Ectodermal cell (in vitro differentiated cells): ENCODE measurements around the gene ZNF30.
"Not testable (repeated sequence)": the region's sequence is repeated elsewhere in the genome, so short reads cannot be mapped to it uniquely, and the experiment has no call there.

ENCODE experiments used
- H3K27ac ChIP-seq: 2 replicates; pipeline ENCODE4 v1.7.0; 2013; ENCODE audit warnings: mild to moderate bottlenecking, low read depth, low read length; ENCODE audit not compliant: insufficient read depth, poor library complexity, severe bottlenecking
- H3K27me3 ChIP-seq: 2 replicates; pipeline ENCODE4 v1.7.0; 2013; ENCODE audit warnings: mild to moderate bottlenecking, low read length; ENCODE audit not compliant: insufficient read depth, control insufficient read depth, poor library complexity, severe bottlenecking
- H3K36me3 ChIP-seq: one replicate; pipeline ENCODE4 v1.7.0; 2013; ENCODE audit warnings: low read length; ENCODE audit not compliant: control insufficient read depth, insufficient read depth
- H3K4me1 ChIP-seq: one replicate; pipeline ENCODE4 v1.7.0; 2013; ENCODE audit warnings: low read length; ENCODE audit not compliant: control insufficient read depth, insufficient read depth
- H3K4me3 ChIP-seq: 2 replicates; pipeline ENCODE4 v1.7.0; 2013; ENCODE audit warnings: low read depth, low read length, control low read depth; ENCODE audit not compliant: insufficient read depth
- H3K9me3 ChIP-seq: 2 replicates; pipeline ENCODE4 v1.7.0; 2013; ENCODE audit warnings: mild to moderate bottlenecking, low read length, moderate library complexity; ENCODE audit not compliant: control insufficient read depth
- WGBS, 2 experiments: methylation state at CpG; one replicate each; pipeline ENCODE4 v1.1.7; 2013; ENCODE audit warnings: missing lambda C conversion rate in 2 of 2; 5-methylcytosine and 5-hydroxymethylcytosine counted together

Gene ZNF30

GRCh38 chr19:34970185-34970780 lies 43.6 kb downstream of the ZNF30 start:
- H3K27me3 ChIP-seq, H3K27ac ChIP-seq, H3K4me3 ChIP-seq, H3K9me3 ChIP-seq, H3K4me1 ChIP-seq, H3K36me3 ChIP-seq: not testable (repeated sequence)
- 89 to 90% methylated on average over 10 to 12 of the region's 12 CpGs for WGBS, 2 experiments

DNA sequence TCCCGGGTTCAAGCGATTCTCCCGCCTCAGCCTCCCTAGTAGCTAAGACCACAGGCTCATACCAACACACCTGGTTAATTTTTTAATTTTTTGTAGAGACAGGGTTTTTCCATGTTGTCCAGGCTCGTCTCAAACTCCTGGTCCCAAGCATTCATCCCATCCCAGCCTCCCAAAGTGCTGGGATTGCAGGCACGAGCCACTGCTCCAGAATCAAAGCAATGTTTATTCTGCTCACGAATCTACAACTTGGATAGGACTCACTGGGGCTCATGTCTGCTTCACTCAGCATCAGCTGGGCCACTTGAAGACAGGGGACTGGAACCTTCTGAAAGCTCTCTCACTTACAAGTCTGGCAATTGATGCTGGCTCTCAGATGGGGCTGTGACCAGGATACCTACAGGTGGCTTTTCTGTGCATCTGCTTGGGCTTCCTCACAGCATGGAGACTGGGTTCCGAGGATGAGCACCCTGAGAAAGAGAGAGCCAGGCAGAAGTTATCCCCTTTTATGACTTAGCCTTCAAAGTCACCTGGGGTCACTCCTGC lies 45.5 kb downstream of the ZNF30 start:
- H3K4me3 ChIP-seq, result no peak overlapping the region
- no peak overlapping the region for H3K27ac ChIP-seq
- H3K9me3 ChIP-seq, result no peaks in the 10 kb centered on the region
- no peaks in the 10 kb centered on the region for H3K36me3 ChIP-seq
- WGBS, 2 experiments, result 87 to 88% methylated on average over 7 of the region's 7 CpGs
- no peaks in the 10 kb centered on the region for H3K27me3 ChIP-seq
- H3K4me1 ChIP-seq, result no peaks in the 10 kb centered on the region

GRCh38 chr19:34974646-34975045 lies 47.9 kb downstream of the ZNF30 start:
- 75 to 97% methylated on average over 4 to 5 of the region's 5 CpGs for WGBS, 2 experiments
- no peaks in the 10 kb centered on the region for H3K27me3 ChIP-seq
- no peak overlapping the region for H3K27ac ChIP-seq
- no peak overlapping the region for H3K4me3 ChIP-seq
- no peaks in the 10 kb centered on the region for H3K9me3 ChIP-seq
- H3K4me1 ChIP-seq, result no peaks in the 10 kb centered on the region
- no peaks in the 10 kb centered on the region for H3K36me3 ChIP-seq

DNA sequence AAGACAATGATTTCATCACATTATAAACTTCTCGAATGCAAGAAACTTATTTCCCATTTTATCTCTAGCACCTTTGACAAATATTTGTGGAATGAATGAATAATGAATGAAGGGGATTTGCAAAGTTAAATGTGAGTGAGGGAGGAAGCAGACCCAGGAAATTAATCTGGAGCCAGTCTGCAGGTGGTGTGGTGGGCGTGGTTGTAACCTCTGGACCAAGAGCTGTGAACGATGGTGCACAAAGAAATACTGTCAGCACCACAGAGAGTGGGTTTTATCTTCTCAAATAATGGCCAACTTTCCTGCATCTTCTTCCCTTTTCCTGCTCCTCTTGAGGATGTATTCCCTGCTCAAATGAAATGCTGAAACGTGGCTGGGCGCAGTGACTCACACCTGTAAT lies 48.4 kb downstream of the ZNF30 start:
- 69 to 81% methylated on average over 4 of the region's 5 CpGs for WGBS, 2 experiments
- no peak overlapping the region for H3K27ac ChIP-seq

GRCh38 chr19:34976611-34977010 lies 49.9 kb downstream of the ZNF30 start:
- no peak overlapping the region for H3K27ac ChIP-seq
- H3K9me3 ChIP-seq, result no peaks in the 10 kb centered on the region
- H3K27me3 ChIP-seq, result no peaks in the 10 kb centered on the region
- no peak overlapping the region for H3K4me3 ChIP-seq
- H3K4me1 ChIP-seq, result no peaks in the 10 kb centered on the region
- H3K36me3 ChIP-seq, result no peaks in the 10 kb centered on the region
- WGBS, 2 experiments, result 88 to 90% methylated on average over 3 of the region's 3 CpGs

More for the DNA sequence above, 48.4 kb downstream of the ZNF30 start:
- Histone ChIP-seq H3K27me3 (no peaks in the 10 kb centered on the region), H3K4me3 (no peak overlapping the region), H3K9me3 (no peaks in the 10 kb centered on the region), H3K36me3 (no peaks in the 10 kb centered on the region), H3K4me1 (no peaks in the 10 kb centered on the region)

DNA sequence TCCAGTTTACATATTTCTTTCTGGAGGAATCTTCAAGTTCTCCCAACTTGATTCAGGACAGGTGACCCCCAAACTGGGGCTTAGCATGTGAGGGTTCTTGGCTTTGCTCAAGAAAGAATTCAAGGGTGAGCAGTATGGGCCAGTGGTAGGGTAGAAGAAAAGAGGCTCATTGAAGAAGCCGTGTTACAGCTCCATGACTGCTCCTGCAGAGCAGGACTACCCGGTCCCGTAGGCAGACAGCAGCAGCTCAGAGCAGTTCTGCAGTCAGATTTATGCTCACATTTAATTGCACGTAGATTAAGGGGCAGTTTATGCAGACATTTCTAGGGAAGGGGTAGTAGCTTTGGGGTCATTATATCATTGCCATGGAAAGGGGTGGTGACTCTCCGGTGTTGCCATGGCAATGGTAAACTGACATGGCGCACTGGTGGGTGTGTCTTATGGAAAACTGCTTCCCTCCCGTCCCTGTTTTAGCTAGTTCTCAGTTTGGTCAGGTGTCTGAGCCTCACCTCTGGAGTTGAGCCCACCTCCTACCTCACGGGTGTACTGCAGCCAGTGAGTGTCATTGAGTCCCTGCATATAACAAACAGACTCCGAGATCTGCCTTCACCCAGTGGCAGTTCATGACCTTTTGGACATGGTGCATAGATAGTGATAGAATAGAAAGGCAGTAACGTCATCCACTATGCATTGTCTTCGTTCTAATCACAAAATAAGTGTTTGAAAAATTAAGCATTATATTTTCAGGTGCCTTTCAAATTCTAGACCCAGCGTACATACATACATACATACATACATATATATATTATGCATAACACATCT lies 53.3 kb downstream of the ZNF30 start:
- Histone ChIP-seq H3K4me1 (no peaks in the 10 kb centered on the region), H3K9me3 (no peaks in the 10 kb centered on the region), H3K4me3 (no peak overlapping the region), H3K27me3 (no peaks in the 10 kb centered on the region), H3K36me3 (no peaks in the 10 kb centered on the region), H3K27ac (no peak overlapping the region)
- 84 to 92% methylated on average over 11 to 12 of the region's 12 CpGs for WGBS, 2 experiments

- no peaks in the 10 kb centered on the region for H3K9me3 ChIP-seq
- H3K36me3 ChIP-seq, result no peaks in the 10 kb centered on the region
- H3K27me3 ChIP-seq, result no peaks in the 10 kb centered on the region
- no peak overlapping the region for H3K27ac ChIP-seq
- H3K4me1 ChIP-seq, result no peaks in the 10 kb centered on the region
- 82 to 92% methylated on average over 2 to 4 of the region's 5 CpGs for WGBS, 2 experiments
- no peak overlapping the region for H3K4me3 ChIP-seq
Measured at GRCh38 chr19:34982275-34982674, 55.6 kb downstream of the ZNF30 start.

- Histone ChIP-seq H3K4me1 (no peaks in the 10 kb centered on the region), H3K9me3 (no peaks in the 10 kb centered on the region), H3K4me3 (no peak overlapping the region), H3K36me3 (no peaks in the 10 kb centered on the region), H3K27ac (no peak overlapping the region), H3K27me3 (no peaks in the 10 kb centered on the region)
- 90 to 99% methylated on average over 4 of the region's 4 CpGs for WGBS, 2 experiments
Measured at GRCh38 chr19:34983786-34984185, 57.1 kb downstream of the ZNF30 start.

DNA sequence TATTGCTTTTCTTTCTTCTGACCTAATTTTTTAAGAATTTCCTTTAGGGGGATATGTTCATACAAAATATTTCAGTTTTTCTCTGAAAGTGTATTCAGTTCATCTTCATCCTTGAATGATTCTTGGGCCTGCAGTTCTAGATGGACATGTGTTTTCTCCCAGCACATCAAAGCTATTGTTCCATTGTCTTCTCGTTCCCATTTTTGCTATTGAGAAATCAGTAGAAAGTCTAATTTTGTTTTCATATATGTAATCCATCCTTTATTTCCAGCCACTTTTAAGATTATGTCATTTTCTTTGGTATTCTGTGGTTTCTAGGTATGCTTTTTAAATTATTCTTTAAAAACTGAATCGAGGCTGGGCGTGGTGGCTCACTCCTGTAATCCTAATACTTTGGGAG lies 57.6 kb downstream of the ZNF30 start:
- WGBS, 2 experiments, result 96 to 100% methylated on average over 2 to 3 of the region's 3 CpGs
- Histone ChIP-seq H3K4me3 (no peak overlapping the region), H3K27me3 (no peaks in the 10 kb centered on the region), H3K27ac (no peak overlapping the region), H3K36me3 (no peaks in the 10 kb centered on the region), H3K9me3 (no peaks in the 10 kb centered on the region), H3K4me1 (no peaks in the 10 kb centered on the region)

- 52 to 54% methylated on average over 7 of the region's 7 CpGs for WGBS, 2 experiments
Measured at GRCh38 chr19:34985249-34986022, 58.7 kb downstream of the ZNF30 start.

More at GRCh38 chr19:34985249-34986022, 58.7 kb downstream of the ZNF30 start:
- no peaks in the 10 kb centered on the region for H3K9me3 ChIP-seq
- H3K27me3 ChIP-seq, result no peaks in the 10 kb centered on the region
- no peaks in the 10 kb centered on the region for H3K36me3 ChIP-seq
- no peak overlapping the region for H3K27ac ChIP-seq
- no peaks in the 10 kb centered on the region for H3K4me1 ChIP-seq
- no peak overlapping the region for H3K4me3 ChIP-seq
